ENCODE data around the gene ZNF362.

ZNF362 gene

DNA sequence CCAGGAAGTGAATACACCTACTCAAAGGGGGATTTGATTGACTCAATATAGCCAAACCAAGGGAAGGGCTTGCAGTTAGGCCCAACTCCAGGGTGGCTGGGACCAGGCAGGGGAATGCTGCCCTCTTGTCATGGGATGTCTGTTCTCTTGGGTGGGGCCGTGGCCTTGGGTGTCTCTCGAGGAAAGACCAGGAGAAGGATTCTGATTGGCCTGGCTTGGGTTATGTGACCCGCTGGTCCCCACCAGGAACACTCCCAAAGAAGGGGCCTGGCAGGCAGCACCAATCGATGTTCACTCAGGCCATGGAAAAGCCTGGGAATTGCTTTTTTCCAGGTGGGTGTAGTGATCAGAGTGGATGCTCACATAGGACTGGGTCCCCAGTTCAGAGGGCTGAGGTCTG is 10.1 kb upstream of the ZNF362 start:
- no peak for DNase-seq

DNA sequence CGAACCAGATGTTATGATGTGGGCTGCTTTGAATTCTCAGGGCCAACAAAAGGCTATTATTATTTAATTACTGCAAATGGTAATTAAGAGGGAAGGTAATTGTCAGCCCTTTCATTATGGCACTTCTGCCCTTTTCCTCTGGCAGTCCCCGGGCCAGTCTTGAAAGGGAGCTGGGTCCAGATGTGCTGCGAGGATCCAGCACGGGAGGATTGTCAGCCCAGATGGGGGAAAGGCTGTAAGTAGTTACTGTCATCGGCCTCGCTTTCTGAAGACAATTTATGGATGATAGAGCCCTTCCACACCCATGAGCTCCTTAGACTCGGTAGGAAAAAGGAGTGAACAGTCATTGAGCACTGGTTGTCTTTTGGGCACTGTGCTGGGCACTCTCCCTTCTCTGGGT is 8.7 kb upstream of the ZNF362 start:
- DNase-seq = no peak

DNA sequence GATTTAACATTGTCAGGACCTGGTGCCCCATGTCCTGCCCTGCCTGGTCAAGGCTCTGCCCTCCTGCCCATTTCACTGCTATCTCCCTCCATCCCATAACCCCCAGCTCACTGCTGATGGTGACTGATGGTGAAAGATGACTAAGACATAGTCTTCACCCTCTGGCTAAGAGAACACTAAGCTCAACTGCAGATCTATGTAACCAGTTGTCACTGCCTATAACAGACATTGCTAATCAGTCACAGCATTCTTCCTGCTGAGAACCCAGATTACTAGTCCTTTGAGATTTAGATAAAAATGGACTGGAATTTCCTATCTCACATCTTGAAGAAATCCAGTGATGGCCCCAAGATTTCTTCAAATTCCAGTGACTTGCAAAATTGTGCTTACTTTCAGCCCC is 8.0 kb upstream of the ZNF362 start:
- no peak for DNase-seq

DNA sequence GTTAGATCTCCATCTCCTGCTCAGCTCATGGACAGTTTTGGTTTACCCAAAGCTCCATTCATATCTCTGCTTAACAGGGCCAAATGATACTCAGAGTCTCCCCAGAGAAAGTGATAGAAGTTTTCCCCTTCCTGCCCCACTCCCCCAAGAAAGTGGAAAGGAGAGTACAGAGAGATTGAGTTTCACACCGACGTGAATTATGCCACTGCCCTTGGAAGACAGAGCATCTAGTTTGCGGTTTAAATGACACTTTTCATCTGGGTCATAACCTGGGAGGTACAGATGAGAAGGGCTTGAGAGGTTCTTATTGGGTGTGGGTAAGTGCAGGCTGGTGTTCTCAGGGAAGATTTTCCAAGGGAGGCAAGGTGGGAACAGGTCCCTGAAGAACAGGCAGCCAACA is 6.9 kb upstream of the ZNF362 start:
- DNase-seq = no peak

DNA sequence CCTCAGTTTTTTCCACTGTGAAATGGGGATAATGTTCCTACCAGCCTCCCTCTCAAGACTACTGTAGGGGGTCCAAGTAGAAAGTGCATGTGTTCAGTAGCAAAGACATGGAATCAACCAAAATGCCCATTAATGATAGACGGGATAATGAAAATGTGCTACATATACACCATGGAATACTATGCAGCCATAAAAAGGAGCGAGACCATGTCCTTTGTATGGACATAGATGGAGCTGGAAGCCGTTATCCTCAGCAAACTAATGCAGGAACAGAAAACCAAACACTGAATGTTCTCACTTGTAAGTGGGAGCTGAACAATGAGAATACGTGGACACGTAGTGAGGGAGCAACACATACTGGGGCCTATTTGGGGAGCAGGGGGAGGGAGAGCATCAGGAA is 6.1 kb upstream of the ZNF362 start:
- DNase-seq = no peak

DNA sequence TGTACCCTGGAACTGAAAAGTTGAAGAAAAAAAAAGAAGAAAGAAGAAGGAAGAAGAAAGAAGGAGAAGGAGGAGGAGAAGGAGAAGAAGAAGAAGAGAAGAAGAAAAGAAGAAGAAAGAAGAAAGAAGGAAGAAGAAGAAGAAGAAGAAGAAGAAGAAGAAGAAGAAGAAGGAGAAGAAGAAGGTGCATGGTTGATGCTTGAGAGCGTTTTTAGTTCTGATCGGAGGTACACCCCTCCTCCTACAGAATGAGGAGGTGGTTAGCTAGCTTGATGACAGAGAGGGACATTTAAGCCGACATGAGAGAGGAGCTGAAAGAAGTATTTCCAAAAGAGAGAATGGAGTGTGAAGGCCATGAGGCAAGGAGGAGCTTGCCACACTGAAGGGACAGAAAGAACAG is 5.6 kb upstream of the ZNF362 start:
- DNase-seq = no peak

DNA sequence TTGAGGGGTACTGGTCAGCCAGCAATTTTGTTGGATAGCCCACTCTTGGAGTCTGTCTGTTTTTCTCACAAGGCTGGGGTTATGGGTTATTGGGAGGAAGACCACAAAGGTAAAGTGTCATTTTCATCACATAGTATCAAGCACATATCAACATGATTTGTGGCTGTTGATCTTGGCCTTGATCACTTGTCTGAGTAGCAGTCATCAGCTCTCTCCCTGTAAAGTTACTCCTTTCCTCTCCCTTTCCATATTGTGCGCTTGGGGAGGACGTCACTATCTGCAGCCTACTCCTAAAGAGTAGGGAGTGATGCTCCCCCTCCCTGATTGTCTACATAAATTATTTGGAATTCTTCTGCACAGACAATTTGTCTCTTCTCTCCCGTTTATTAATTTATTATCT is 1.8 kb upstream of the ZNF362 start:
- DNase-seq = no peak

DNA sequence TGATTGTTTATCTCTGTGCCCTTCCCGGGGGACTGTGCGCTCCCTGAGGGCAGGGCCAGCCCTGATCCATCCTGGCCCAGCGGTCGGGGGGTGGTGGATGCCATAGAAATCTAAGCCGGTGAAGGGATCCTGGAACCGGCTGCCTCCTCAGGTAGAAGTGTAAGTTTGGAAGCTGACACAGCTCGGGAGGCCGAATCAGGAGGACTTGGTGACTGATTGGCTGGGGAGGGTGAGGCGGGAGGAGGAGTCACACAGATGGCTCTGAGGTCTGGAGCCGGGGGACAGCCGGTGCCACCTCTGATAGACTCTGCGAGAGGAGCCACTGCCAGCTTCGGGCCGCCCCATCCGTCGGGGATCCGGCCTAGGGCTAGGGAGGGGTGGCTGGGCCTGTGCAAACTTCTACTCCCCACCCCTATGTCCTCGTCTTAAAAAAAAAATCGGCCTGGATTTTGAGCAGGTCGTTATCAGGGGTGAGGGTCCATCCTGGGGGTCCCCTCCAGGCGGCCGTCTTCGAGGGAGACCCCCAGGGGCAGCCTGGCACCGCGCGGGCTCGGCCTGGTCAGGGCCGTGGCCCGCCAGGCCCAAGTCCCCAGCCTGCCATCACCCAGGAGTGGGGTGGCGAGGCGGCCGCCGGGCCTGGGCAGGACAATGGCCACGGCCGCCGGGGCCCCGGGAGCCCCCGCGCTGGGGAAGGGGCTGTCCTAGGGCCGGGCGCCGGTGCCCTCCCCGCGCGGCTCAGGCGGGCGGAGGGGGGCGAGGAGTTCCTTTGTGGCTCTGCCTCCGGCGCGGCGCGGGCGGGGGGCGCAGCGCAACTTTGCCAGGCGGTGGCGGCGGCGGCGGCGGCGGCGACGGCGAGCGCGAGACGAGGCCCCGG is 708 bp upstream of the ZNF362 start:
- peak; percentile 73 for DNase-seq

DNA sequence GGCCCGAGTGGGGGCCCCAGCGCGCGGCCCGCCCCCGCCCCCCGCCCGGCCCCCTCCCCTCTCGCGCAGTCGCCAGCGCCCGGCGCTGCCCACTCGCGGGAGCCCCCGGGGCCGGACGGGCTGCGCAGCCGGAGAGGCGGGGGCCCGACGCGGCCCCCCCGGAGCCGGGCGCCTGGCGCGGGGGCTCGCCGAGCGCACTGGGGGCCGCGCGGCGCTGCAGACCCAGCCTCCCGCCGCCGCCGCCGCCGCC is 146 bp upstream of the ZNF362 start:
- no peak for DNase-seq

DNA sequence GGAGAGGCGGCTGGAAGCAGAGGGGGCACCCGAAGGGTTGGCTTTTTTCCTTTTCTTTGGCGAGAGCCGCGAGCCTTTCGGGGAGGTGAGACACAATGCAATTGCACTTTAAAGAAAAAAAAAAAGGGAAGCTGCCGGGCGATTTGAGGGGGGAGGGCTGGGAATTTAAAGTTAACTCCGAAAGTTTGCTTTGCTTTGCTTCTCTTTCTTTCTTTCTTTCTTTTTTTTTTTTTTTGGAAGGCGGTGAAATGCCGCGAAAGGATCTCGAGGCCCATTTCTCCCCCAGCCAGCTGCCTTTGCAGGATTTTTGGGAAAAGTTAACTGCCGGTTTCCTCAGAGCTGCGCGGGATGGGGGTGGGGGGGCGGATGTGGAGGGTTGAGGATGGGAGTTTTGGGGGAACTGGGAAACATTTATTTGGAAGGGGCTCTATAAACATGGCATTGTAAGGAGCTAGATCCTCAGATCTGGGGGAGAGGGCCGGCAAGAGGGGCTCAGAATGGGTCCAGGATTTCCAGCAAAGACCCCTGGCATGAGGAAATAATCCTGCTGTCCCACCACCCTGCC is 997 bp downstream of the ZNF362 start:
- DNase-seq = no peak

DNA sequence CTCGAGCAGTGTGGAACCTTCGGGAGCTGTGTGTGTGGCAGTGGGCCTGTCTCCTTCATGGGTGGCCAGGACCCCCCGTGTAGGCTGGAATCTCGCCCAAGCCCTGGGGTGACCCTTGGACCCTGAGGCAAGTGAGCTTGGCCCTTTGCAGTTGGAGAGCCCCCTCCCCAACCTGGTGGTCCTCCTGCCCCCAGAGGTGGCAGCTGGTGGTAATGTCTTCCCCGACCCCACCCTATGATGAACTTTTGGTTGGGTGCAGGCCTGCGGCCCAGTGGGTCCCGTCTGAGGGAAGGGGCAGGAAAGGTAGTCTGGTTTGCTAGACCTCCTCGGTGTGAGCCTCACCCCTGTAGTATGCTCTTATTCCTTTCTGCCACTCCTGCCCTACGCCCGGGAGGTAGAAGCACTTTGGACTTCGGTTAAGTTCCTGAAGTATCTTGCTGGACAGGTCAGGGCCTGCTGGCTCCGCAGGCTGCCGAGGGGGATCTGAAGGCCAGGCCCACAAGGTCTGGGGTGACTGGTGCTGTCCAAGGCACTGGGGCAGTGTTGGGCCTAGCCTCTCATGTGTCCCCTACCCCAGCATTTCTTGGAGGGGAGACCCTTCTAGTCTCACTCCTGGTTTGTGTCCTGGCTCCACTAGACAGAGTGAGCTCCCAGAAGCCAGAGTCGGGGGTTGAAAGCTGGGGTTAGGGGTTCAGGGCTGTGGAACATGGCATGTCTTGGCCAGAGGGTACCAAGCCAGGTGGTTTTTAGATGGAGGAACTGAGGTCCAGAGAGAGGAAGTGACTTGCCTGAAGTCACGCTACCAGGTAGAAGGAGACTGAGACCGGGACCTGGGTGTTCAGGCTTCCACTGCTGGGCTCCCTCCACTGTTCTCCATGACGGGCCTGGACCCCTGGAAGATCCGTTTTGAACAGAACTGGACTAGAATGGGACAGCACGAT is 1.8 kb downstream of the ZNF362 start:
- DNase-seq = no peak

DNA sequence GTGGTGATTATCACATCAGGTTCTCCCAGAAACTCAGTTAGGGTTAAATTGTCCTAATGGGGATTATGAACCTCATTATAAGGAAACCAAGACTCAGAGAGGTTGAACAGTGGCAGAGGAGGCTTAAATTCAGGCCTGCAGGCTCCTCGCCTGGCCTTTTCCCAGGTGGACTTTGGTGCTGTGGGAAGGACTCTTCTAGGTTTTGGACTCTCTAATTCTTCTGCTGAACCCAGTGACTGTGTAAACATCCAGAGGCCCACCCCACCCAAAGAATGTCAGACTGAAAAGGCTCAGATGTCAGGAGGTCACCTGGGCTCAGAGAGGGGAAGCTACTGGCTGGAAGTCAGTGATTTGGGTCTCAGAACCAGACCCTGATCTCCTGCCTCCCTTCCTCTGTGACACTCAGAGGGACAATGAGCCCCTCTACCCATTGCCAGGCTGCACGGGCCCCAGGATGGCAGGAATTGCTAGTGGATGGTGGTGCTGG is 2.5 kb downstream of the ZNF362 start:
- no peak for DNase-seq

DNA sequence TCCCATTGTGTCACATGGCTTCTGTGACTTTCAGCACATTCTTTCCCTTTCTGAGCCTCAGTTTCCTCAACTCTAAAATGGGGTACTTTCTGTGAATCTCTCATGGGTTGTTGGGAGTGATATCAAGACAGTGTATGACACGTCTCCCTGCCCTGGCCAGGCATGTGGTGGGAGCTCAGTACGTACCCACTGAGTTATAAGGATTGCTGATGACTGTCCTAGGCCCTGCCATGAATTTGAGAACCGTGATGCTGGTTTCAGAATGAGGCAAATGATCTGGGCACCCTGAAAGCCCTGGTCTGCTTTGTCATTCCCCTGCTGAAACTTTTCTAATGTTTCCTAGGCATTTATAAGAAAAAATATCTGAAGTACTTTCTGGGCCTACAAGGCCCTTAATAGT is 3.6 kb downstream of the ZNF362 start:
- DNase-seq = no peak

DNA sequence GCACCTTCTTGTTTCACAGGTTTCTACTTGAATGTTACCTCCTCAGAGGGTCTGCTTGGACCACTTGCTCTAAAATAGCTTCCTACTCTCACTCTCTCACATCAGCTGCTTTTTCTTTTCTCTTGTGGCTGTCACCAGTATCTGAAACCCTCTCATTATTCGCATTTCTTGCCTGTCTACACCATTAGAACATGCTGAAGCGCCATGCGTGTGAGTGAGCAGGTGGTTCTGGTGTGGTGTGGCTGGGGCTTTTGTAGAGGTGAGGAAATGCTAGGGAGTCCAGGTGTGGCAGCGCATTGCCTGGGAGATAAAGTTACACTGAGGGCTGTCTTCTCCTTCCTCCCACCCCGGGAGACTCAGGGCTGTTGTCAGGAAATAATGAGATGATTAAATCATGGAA is 4.1 kb downstream of the ZNF362 start:
- DNase-seq = no peak

DNA sequence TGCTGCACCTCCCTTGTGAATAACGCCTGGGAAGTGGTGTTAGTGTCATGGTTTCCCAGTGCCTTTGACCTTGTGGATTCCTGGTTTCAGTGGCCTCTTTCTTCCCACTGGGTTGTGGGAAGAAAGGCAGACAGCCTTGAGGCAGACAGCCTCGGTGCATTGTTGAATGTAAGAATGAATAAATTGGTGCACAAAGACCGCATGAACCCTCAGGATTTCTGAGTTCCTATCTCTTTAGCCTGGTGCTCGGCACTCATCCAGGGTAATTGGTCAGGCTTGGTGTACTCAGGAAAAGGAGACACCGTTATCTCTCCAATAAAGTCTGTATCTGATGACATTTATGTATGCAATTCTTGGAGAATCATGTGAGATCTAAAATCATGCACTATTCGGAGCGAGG is 5.1 kb downstream of the ZNF362 start:
- no peak for DNase-seq

DNA sequence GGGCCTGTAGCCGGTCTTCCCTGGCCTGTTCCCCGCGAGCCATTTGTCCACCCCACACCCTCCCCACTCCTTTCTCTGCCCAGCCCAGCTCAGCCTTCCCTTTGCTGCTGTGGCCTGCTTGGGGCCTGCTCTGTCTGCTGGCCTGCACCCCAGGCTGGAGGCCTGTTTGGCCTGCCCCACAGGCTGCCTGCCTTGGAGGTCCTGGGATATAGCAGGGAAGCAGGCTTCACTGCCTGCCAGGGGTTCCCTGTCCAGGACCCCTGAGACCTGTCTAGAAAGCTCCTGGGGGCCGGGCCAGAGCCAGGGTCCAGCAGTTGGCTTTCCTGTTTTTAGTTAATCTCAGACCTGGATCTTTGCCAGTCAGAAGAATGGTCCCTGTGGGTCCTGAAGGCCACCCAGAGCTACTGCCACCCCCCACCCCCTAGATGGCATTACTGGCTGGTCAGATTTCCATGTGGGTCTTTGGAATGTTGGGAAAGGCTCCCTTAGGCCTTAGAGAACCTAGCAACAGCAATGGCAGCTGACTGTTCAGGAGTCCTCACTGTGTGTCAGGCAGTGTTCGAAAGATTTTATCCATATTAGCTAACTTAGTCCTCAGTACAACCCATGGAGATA is 7.7 kb downstream of the ZNF362 start:
- DNase-seq = no peak

DNA sequence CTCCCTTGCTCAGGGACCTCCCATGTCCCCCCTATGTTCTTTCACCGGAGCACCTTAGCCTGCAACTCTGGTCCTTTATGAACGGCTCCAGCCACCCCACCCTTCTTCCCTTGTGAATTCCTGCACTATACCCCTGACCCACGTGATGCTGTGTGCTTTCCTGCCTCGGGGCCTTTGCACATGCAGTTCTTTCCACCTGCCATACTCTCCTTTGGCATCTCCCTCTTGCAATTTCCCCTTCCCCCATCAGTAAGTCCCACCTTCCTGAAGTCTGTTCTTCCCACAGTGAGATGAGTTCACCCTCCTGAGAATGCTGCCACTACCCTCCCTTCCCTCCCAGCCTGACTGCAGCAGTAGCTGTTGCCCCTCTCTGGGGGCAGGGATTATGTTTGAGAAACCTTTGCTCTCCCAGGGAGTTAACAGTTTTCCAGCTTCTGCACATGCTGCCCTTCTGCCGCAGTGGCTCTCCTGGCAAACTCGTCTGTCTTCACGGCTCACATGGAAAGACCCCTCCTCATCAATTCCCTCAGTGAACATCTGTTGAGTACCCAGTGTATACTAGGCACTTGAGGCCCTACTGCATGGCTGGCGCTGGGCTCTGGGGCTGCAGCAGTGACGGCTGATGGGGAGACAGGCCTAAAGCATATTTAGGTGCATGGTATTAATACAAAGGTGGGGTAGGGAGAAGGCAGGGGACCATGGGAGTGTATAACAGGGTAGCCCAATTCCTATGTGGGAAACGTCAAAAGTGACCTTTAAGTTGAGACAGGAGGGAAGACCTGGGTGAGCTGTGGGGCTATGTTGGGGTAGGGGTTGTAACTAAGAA is 9.7 kb downstream of the ZNF362 start:
- DNase-seq = no peak

DNA sequence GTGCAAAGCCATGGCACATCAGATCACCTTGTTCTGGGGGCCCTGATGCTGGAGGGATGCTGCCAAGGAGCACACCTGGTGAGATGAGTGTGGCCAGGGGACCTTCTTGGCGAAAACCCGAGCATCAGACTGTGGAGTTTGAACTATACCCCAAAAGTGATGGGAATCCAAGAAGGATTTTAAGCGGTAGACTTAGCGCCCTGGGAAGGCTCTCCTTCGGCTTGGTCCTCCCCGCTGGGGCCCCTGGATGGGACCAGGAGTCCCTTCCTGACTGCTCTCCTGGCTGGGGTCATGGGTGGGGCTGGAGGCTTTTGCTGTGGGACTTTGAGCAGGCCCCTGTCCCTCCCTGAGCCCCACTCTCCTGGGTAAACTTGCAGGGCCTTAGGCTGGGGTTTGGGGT is 10.5 kb downstream of the ZNF362 start:
- no peak for DNase-seq

DNA sequence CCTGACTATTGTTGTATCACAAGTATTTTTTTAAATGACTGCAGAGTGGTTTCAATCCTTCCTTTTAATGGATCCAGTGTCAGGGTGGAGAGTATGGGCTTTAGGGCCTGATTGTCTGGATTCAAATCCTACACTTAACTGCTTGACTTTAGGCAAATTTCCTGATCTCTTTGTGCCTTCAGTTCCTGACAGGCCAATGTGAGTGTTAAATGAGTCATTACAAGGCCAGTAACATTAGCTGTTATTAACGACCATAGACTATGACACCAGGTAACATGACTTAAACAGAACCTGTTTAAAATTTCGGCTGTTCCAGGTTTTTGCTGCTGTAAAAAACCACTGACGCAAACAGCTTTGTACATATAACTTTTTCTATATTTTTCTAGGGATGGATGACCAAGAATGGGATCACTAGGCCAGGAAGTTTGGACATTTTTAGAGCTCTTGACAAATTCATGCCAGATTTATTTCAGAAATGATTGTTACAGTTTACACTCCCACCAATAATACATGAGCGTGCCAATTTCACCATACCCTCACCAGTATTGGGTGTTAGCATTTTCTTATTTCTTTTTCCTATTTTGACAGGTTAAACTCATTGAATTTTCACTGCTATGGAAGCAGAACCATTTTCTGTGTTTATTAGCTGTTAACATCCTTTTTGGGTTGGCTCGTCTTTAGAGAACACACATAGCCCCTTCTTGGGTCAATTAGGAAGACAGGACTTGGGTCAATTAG is 11.3 kb downstream of the ZNF362 start:
- DNase-seq = no peak

DNA sequence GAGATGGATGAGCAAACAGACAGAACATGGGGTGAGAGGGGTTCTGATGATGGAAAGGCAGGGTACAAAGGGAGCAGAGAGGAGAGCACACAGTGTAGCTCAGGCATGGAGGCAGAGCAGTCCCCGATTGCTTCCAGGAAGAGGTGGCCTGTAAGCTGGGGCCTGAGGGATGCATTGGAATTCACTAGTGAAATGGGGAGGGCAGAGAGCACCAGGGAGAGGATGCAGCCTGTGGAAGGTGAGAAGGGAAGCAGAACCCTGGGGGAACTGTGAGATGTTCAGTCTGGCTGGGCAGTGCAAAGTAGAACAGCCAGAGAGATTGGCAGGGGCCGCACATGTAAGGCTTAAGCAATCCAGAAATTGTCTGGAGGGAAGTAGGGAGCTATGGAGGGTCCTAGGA is 12.2 kb downstream of the ZNF362 start:
- DNase-seq = no peak

DNA sequence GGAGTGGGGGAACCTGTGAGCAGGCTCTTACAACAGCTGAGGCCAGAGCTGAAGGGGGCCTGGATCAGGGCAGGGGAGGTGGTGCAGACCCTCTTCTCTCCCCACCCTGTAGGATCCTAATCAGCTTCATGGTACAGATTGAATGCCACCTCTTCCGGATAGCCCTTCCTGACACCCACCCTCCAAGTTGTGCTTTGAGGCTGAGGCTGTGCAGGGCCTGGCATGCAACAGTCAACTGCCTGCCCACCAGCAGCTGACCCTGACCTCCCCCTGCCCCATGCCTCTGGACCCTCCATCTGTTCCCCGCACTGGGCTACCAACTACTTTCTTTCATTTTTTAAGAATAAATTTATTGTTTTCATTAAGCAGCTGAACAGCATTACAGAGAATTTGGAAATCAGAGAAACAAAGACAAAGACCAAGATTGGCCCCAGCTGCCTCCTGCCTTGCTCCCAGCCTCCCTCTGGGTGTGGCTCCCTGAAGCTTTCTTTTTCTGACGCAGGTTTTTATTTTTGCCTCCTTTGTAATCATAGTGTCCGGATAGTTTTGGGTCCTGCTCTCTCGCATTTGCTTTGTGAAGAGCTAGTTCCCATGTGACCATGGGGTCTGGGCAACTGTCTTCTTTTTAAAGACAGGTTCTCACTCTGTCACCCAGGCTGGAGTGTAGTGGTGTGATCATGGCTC is 12.8 kb downstream of the ZNF362 start:
- no peak for DNase-seq

Data from Kasumi-1 (cell line).